ENCODE results near the gene ACACB.

DNA sequence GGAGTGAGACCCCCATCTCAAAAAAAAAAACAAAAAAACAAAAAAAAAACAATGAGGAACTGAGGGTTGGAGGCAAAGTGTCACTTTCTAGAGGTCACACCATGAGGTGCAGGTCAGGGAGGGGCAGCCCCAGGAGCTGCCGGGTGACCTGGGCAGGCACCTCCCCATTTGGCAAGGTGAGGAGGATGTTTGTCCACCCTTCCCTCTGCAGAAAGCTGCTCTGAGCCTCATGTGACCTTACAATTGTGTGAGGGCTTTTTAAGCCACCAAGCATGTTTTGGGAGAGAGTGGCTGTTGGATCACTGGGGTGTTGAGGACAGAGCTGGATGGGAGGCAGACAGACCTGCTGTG is 143.1 kb downstream of the ACACB start:
- TF ChIP-seq, protein P1, sequence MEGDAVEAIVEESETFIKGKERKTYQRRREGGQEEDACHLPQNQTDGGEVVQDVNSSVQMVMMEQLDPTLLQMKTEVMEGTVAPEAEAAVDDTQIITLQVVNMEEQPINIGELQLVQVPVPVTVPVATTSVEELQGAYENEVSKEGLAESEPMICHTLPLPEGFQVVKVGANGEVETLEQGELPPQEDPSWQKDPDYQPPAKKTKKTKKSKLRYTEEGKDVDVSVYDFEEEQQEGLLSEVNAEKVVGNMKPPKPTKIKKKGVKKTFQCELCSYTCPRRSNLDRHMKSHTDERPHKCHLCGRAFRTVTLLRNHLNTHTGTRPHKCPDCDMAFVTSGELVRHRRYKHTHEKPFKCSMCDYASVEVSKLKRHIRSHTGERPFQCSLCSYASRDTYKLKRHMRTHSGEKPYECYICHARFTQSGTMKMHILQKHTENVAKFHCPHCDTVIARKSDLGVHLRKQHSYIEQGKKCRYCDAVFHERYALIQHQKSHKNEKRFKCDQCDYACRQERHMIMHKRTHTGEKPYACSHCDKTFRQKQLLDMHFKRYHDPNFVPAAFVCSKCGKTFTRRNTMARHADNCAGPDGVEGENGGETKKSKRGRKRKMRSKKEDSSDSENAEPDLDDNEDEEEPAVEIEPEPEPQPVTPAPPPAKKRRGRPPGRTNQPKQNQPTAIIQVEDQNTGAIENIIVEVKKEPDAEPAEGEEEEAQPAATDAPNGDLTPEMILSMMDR (IDR thresholded peaks at IDR 0.05) = no peak
- TF ChIP-seq POLR2A (IDR thresholded peaks at IDR 0.05) = no peak
